Measurements from ENCODE around the gene WDR6.

The WDR6 gene

GRCh38 chr3:49013738-49014660, 6.8 kb downstream of the WDR6 start:
- no peak for DNase-seq (ENCODE audit: low read depth in 2 of 2)

- no peak for DNase-seq (ENCODE audit: low read depth in 2 of 2)
Measured at GRCh38 chr3:49015072-49015471, 7.9 kb downstream of the WDR6 start.

GRCh38 chr3:49015765-49016164, 8.6 kb downstream of the WDR6 start:
- DNase-seq (ENCODE audit: low read depth in 2 of 2): no peak

GRCh38 chr3:49016414-49017228, 9.4 kb downstream of the WDR6 start:
- DNase-seq (ENCODE audit: low read depth in 2 of 2): no peak

- no peak for DNase-seq (ENCODE audit: low read depth in 2 of 2)
Measured at GRCh38 chr3:49017229-49017970, 10.2 kb downstream of the WDR6 start.

- DNase-seq (ENCODE audit: low read depth in 2 of 2): peak in 1 of 2 donors; percentile 52
Measured at GRCh38 chr3:49017971-49018706, 10.9 kb downstream of the WDR6 start, which contains the start of gene DALRD3. Gene DALRD3, minus strand, starts transcription at chr3:49018580. Its CDS starts 16 bp downstream, at chr3:49018564.

GRCh38 chr3:49018707-49019006, 11.5 kb downstream of the WDR6 start:
- DNase-seq (ENCODE audit: low read depth in 2 of 2): no peak

- no peak for DNase-seq (ENCODE audit: low read depth in 2 of 2)
Measured at GRCh38 chr3:49019941-49020329, 12.7 kb downstream of the WDR6 start.

- DNase-seq (ENCODE audit: low read depth in 2 of 2): no peak
Measured at GRCh38 chr3:49020330-49021212, 13.4 kb downstream of the WDR6 start.

- peak; percentile 99 for DNase-seq (ENCODE audit: low read depth in 2 of 2)
Measured at GRCh38 chr3:49021213-49021812, 14.1 kb downstream of the WDR6 start.

- peak; percentile 90 to 96 for DNase-seq (ENCODE audit: low read depth in 2 of 2)
Measured at GRCh38 chr3:49021813-49022687, 14.9 kb downstream of the WDR6 start, which contains the start of gene NDUFAF3. Gene NDUFAF3, plus strand, starts transcription at chr3:49022121. Its CDS starts 24 bp downstream, at chr3:49022145.

- no peak for DNase-seq (ENCODE audit: low read depth in 2 of 2)
Measured at GRCh38 chr3:49022688-49023171, 15.5 kb downstream of the WDR6 start.

GRCh38 chr3:49023775-49024174, 16.6 kb downstream of the WDR6 start:
- DNase-seq (ENCODE audit: low read depth in 2 of 2): no peak

- DNase-seq (ENCODE audit: low read depth in 2 of 2): no peak
Measured at GRCh38 chr3:49024449-49024848, 17.3 kb downstream of the WDR6 start.

- DNase-seq (ENCODE audit: low read depth in 2 of 2): no peak
Measured at GRCh38 chr3:49025005-49025792, 18.0 kb downstream of the WDR6 start.

GRCh38 chr3:49025793-49026520, 18.8 kb downstream of the WDR6 start:
- DNase-seq (ENCODE audit: low read depth in 2 of 2): no peak

- no peak for DNase-seq (ENCODE audit: low read depth in 2 of 2)
Measured at GRCh38 chr3:49026536-49026935, 19.3 kb downstream of the WDR6 start.
